A673 (cell line): ENCODE data around the gene TFCP2. TPM values are rescaled to one million over a fixed set of nuclear protein-coding genes. Genes with fewer than 3 reads are reported as not detected.

Source experiments
- BruUV-seq: library from RNA; stranded (reverse); fragments of 400-500 nt; replicated peaks from 2 replicates; lab custom pipeline; 2021; lab: Mats Ljungman, UMichigan
- CTCF ChIA-PET: fragments of 300-600 bp; sonication (Branson Sonifier 250); formaldehyde crosslinking; loops from one replicate; lab custom pipeline; 2022; ENCODE audit warnings: antibody characterized with exemption; lab: Charles Lee
- POLR2A ChIA-PET: fragments of 300-600 bp; sonication (Branson Sonifier 250); formaldehyde crosslinking; loops from one replicate; lab custom pipeline; 2022; ENCODE audit warnings: antibody characterized with exemption; ENCODE audit not compliant: low non-redundant PET; lab: Charles Lee
- DNase-seq: peaks from one replicate; pipeline ENCODE4 v3.0.0-alpha.2; 2015; ENCODE audit warnings: low spot score
- H3K27ac ChIP-seq: fragments of 200-600 bp; sonication (generic); 2 replicates; pipeline ENCODE4 v1.5.1; 2016; ENCODE audit warnings: mixed run types, low read depth, mild to moderate bottlenecking, mixed read lengths, antibody characterized with exemption, low read length; ENCODE audit not compliant: poor library complexity, severe bottlenecking
- H3K27me3 ChIP-seq: fragments of 200-600 bp; sonication (generic); replicated peaks from 2 replicates; pipeline ENCODE4 v1.6.1; 2017; ENCODE audit warnings: mixed run types, low read depth, mild to moderate bottlenecking, mixed read lengths, antibody characterized with exemption, low read length; ENCODE audit not compliant: insufficient read depth, poor library complexity
- H3K36me3 ChIP-seq: fragments of 200-600 bp; sonication (generic); 2 replicates; pipeline ENCODE4 v1.6.1; 2016; ENCODE audit warnings: mixed run types, mild to moderate bottlenecking, mixed read lengths, antibody characterized with exemption, low read length; ENCODE audit not compliant: insufficient read depth, poor library complexity, severe bottlenecking
- H3K4me1 ChIP-seq: fragments of 200-600 bp; sonication (generic); 2 replicates; pipeline ENCODE4 v1.6.1; 2017; ENCODE audit warnings: mixed run types, mild to moderate bottlenecking, mixed read lengths, antibody characterized with exemption, low read length; ENCODE audit not compliant: insufficient read depth, poor library complexity, severe bottlenecking
- H3K4me3 ChIP-seq: fragments of 200-600 bp; sonication (generic); 2 replicates; pipeline ENCODE4 v1.5.1; 2016; ENCODE audit warnings: low read depth, mixed run types, mild to moderate bottlenecking, mixed read lengths, low read length; ENCODE audit not compliant: poor library complexity, severe bottlenecking
- H3K9me3 ChIP-seq: fragments of 200-600 bp; sonication (generic); 2 replicates; pipeline ENCODE4 v1.6.1; 2016; ENCODE audit warnings: mixed run types, low read depth, mild to moderate bottlenecking, mixed read lengths, antibody characterized with exemption, low read length; ENCODE audit not compliant: poor library complexity, severe bottlenecking
- CTCF ChIP-seq: fragments of 300-800, 200-600 bp; sonication (generic); conservative IDR thresholded peaks from 2 replicates; pipeline ENCODE4 v1.5.1; 2017; ENCODE audit warnings: low read depth, mild to moderate bottlenecking, antibody characterized with exemption, low read length, moderate library complexity, mixed read lengths
- EZH2 ChIP-seq: fragments of 200-600 bp; sonication (generic); IDR thresholded peaks from 2 replicates; pipeline ENCODE4 v1.6.1; 2017; ENCODE audit warnings: borderline replicate concordance, low read depth, mild to moderate bottlenecking, mixed read lengths, antibody characterized with exemption, low read length; ENCODE audit not compliant: poor library complexity, severe bottlenecking
- intact Hi-C: fragments of 100-400 bp; cut with micrococcal nuclease; formaldehyde crosslinking; loops from one replicate; pipeline ENCODE4 v1.10.0; 2022; ENCODE audit not compliant: unreplicated experiment
- total RNA-seq: library from RNA; stranded (reverse); gene quantifications from 2 replicates; pipeline ENCODE4 v1.2.3, GENCODE V29; 2021

TFCP2 gene
- total RNA-seq, 1 experiment from 2014 or later: 46.1 TPM

GRCh38 chr12:51174501-51174900, 1.6 kb upstream of the TFCP2 start:
- ChIA-PET POLR2A (no interaction called here), CTCF (no interaction called here)
- no TSS peak for BruUV-seq
- Histone ChIP-seq H3K4me3 (no peak overlapping the region), H3K27ac (no peak overlapping the region), H3K4me1 (no peaks in the 10 kb centered on the region), H3K27me3 (no peaks in the 10 kb centered on the region), H3K36me3 (no peaks in the 10 kb centered on the region), H3K9me3 (no peaks in the 10 kb centered on the region)
- TF ChIP-seq EZH2 (no peak), CTCF (no peak)
- intact Hi-C loops: no loop called here
- DNase-seq: no peak

GRCh38 chr12:51171884-51172514, 936 bp downstream of the TFCP2 start:
- H3K4me1 ChIP-seq: no peaks in the 10 kb centered on the region
- intact Hi-C loops: no loop called here
- peak overlapping the region; percentile 97 for H3K27ac ChIP-seq
- DNase-seq: peak; percentile 11
- no TSS peak for BruUV-seq
- ChIA-PET CTCF (interaction anchor here (0.6 kb wide), 1 partner anchor 46 kb away, joined by 3 read pairs; no protein-coding TSS in a partner anchor), POLR2A (no interaction called here)
- H3K27me3 ChIP-seq: no peaks in the 10 kb centered on the region
- no peaks in the 10 kb centered on the region for H3K9me3 ChIP-seq
- TF ChIP-seq CTCF (no peak), EZH2 (no peak)
- H3K4me3 ChIP-seq: peak overlapping the region; percentile 78
- H3K36me3 ChIP-seq: no peaks in the 10 kb centered on the region

- DNase-seq: no peak
- ChIA-PET POLR2A (no interaction called here), CTCF (no interaction called here)
- H3K4me3 ChIP-seq: no peak overlapping the region
- intact Hi-C loops: no loop called here
- H3K9me3 ChIP-seq: no peaks in the 10 kb centered on the region
- no peaks in the 10 kb centered on the region for H3K36me3 ChIP-seq
- no TSS peak for BruUV-seq
- H3K4me1 ChIP-seq: no peaks in the 10 kb centered on the region
- no peaks in the 10 kb centered on the region for H3K27me3 ChIP-seq
- H3K27ac ChIP-seq: no peak overlapping the region
- TF ChIP-seq EZH2 (no peak), CTCF (no peak)
Observed at GRCh38 chr12:51163795-51164194, 9.1 kb downstream of the TFCP2 start.
